Activated T-cell treated with anti-CD3 and anti-CD28 coated beads, Interleukin-2, amount 50 U/mL, for 48 hours (primary cell): Measurements from ENCODE around the gene ZNF317.
A peak's percentile ranks its signal among the peaks of the same experiment; 100 is the strongest.
"Not testable (repeated sequence)": the region's sequence is repeated elsewhere in the genome, so short reads cannot be mapped to it uniquely, and the experiment has no call there.

Source experiments
- DNase-seq, 2 experiments: peaks; one replicate each; pipeline ENCODE4 v3.0.0-alpha.2; 2020

ZNF317 gene

GRCh38 chr19:9178901-9179300 lies 38.7 kb downstream of the ZNF317 start, which contains the start of gene OR7D2:
OR7D2 (plus strand) TSS chr19:9178979; CDS start chr19:9185782, 6,803 bp downstream.
- no peak for DNase-seq

GRCh38 chr19:9183000-9183399 lies 42.8 kb downstream of the ZNF317 start:
- DNase-seq = no peak

- DNase-seq = no peak
Measured at GRCh38 chr19:9187191-9187590, 47.0 kb downstream of the ZNF317 start.

- no peak for DNase-seq
Measured at GRCh38 chr19:9189535-9189934, 49.3 kb downstream of the ZNF317 start.

GRCh38 chr19:9198044-9198443 lies 57.8 kb downstream of the ZNF317 start:
- DNase-seq = not testable (repeated sequence)

GRCh38 chr19:9205501-9206113 lies 65.4 kb downstream of the ZNF317 start:
- DNase-seq = peak; percentile 72 to 76
